ENCODE data around the gene SMO.

SMO gene

DNA sequence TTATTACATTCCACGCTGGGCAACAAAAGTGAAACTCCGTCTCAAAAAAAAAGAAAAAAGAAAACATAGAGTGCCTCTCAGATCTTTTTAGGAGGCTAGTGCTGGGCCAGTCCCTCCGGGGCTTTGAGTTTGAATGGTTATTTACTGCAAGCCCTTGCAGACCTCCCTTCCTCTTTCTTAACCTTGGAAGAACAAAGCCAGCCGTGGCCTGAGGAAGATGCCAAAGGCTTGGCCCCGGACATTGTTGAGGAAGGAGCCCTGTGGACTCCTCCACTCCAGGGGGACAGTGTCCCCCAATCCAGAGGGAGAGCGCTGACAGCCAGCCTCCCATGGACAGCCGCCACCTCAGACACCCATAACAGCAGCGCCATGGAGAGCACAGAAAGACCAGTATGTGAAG is 38.9 kb upstream of the SMO start:
- TF ChIP-seq, protein P1, sequence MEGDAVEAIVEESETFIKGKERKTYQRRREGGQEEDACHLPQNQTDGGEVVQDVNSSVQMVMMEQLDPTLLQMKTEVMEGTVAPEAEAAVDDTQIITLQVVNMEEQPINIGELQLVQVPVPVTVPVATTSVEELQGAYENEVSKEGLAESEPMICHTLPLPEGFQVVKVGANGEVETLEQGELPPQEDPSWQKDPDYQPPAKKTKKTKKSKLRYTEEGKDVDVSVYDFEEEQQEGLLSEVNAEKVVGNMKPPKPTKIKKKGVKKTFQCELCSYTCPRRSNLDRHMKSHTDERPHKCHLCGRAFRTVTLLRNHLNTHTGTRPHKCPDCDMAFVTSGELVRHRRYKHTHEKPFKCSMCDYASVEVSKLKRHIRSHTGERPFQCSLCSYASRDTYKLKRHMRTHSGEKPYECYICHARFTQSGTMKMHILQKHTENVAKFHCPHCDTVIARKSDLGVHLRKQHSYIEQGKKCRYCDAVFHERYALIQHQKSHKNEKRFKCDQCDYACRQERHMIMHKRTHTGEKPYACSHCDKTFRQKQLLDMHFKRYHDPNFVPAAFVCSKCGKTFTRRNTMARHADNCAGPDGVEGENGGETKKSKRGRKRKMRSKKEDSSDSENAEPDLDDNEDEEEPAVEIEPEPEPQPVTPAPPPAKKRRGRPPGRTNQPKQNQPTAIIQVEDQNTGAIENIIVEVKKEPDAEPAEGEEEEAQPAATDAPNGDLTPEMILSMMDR (IDR thresholded peaks at IDR 0.05; ENCODE audit: borderline replicate concordance, insufficient read depth, low read depth, low read length) = no peak

DNA sequence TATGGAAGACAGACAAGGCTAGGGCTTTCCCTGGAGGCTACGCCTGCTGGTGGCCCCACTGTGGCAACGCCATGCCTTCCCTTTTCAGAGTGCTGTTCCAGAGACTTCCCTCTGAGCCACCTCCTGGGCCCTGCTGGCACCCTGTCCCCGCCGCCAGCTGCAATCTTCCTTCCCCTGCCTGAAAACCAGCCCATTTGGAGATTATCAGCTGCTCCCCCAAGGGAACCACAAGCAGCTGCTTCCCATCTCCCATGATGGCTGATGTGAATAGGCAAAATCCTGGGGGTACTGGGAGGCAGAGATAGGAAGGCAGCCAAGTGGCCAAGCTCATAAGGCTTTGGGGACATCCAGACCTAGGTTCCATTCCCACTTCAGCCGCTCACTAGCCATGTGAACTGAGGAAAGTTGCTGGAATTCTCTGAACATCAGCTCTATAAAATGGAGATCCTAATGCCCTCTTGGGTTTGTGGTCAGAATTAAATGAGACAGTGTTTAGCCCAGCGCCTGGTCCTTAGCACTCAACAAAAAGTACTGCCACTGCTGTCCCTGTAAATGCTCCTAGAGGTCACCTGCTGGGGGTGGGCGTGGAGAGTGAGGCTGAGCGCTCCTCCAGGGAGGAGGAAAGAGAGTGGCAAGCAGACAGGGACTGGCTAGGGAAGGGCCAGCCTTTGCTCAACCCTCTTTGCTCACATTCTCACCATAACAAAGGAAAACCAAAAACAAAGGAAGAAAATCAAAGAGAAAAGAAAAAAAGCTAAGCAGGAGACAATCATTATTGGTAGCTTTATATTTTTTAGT is 38.0 kb upstream of the SMO start:
- TF ChIP-seq, protein P1 (IDR thresholded peaks at IDR 0.05; ENCODE audit: borderline replicate concordance, insufficient read depth, low read depth, low read length) = no peak
- H3K4me3 ChIP-seq (ENCODE audit: low read depth, low read length) = no peak overlapping the region

More for the DNA sequence above, 38.9 kb upstream of the SMO start:
- no peak overlapping the region for H3K4me3 ChIP-seq (ENCODE audit: low read depth, low read length)

DNA sequence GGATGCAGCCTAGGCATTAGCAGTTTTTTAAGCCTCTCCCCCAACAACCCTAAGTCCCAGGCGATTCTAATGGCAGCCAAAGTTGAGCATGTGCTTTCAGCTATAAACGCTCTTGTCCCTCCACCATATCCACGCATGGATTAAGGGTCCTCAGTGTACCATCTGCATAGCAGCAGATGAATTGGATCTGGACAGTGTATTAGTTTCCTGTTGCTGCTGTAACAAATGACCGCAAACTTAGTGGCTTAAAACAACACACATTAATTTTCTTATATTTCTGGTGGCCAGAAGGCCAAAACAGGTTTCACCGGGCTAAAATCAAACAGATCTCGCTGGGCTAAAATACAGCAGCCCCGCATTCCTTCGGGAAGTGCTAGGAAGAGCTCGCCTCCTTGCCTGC is 30.8 kb upstream of the SMO start:
- TF ChIP-seq, protein P1 (IDR thresholded peaks at IDR 0.05; ENCODE audit: borderline replicate concordance, insufficient read depth, low read depth, low read length) = no peak
- no peak overlapping the region for H3K4me3 ChIP-seq (ENCODE audit: low read depth, low read length)

DNA sequence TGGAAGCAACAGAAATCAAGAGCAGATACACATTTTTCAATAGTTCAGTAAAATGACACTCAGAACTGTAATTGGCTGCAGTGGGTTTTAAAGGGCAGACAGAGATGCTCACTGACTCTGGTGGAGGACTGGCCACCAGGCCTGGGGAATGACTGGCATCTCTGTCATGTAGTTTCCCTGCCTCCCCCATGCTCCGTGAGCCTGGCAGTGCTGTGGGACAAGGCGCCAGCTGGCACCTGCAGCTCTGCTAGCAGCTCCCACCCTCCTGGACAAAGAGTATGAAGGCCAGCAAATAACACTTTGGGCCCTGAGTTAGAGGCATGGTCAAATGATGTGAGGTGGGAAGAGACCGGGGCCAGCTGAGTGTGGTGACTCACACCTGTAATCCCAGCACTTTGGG is 28.9 kb upstream of the SMO start:
- H3K4me3 ChIP-seq (ENCODE audit: low read depth, low read length) = no peak overlapping the region
- TF ChIP-seq, protein P1 (IDR thresholded peaks at IDR 0.05; ENCODE audit: borderline replicate concordance, insufficient read depth, low read depth, low read length) = no peak

DNA sequence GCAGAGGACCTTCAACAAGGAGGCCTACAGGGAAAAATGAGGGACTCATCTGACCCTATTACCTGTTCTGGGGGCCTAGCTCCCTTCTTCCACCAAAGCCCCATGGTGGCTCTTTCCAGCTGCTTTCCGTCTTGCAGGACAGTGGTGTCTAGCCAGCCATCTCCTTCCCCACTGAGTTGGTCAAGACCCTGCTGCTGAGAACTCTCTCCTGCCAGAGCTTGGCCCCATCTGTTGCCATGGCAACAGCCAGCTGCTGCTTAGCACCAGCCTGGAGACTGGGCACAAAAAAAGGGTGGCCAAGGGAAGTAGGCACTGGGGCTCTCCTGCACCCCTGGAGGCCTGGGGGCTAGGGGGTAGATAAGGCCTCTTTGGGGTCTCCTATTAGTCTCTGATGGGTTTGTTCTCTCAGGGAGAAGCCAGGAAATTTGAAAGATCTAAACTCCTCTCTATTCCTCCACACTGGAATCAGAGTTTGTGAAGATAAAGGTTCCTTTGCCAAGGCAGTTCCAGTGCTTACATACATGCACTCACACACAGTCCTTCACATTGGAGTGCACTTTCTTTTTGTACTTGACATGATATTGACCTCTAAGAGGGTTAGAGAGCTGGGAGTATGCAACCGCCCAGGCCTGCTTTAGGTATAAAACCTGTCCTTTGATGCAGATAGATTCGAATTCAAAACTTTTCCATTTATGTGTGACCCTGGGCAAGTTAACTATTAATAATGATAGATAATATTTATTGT is 28.1 kb upstream of the SMO start:
- TF ChIP-seq, protein P1 (IDR thresholded peaks at IDR 0.05; ENCODE audit: borderline replicate concordance, insufficient read depth, low read depth, low read length) = no peak
- no peak overlapping the region for H3K4me3 ChIP-seq (ENCODE audit: low read depth, low read length)

DNA sequence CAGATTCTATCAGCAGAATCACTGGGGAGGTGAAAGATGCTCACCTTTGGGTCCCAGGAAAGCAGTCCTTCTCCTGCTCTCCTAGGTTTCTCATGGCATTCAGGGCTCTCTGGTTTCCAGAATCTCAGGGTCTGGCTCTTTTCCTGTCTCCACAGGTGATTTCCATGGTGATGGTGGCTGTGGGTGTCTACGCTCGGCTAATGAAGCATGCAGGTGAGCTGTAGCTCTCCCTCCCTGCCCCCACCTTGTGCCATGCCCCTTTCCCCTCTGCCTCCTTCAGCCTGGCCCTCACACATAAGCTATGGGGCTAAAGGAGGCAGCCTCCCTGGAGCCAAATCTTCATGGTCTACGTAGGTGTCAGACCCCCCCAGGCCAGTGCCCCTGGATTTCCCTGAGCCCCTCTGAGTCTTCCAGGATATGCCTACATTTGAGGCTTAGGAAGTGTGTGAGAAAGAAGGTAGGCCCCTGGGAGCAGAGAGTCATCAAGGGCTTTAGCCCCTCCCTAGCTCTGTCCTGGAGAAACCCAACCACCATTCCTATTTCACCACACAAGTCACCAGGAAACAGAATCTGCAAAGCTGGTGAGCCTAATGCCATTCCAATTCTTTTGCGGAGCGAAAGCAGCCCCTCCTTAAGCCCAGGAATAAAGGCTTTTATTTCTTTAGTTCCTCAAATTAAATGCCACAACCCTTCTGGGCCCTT is 26.8 kb upstream of the SMO start:
- TF ChIP-seq, protein P1 (IDR thresholded peaks at IDR 0.05; ENCODE audit: borderline replicate concordance, insufficient read depth, low read depth, low read length) = no peak

More for the DNA sequence above, 26.8 kb upstream of the SMO start:
- no peak overlapping the region for H3K4me3 ChIP-seq (ENCODE audit: low read depth, low read length)
